Brain microvascular endothelial cell (primary cell): Measurements from ENCODE around the gene IKZF3.
"Not testable (repeated sequence)": the region's sequence is repeated elsewhere in the genome, so short reads cannot be mapped to it uniquely, and the experiment has no call there.

Experiments
- DNase-seq: peaks from one replicate; pipeline ENCODE4 v3.0.0-alpha.2; 2020
- H3K27ac ChIP-seq: fragments of 250-450 bp; sonication (Bioruptor Pico); 2 replicates; pipeline ENCODE4 v1.5.1; 2020; ENCODE audit warnings: mild to moderate bottlenecking, moderate library complexity
- H3K27me3 ChIP-seq: fragments of 250-450 bp; sonication (Bioruptor Pico); replicated peaks from 2 replicates; pipeline ENCODE4 v1.5.1; 2020; ENCODE audit warnings: mild to moderate bottlenecking
- H3K36me3 ChIP-seq: fragments of 250-450 bp; sonication (Bioruptor Pico); replicated peaks from 2 replicates; pipeline ENCODE4 v1.5.1; 2020; ENCODE audit warnings: mild to moderate bottlenecking
- H3K4me3 ChIP-seq: 2 replicates; pipeline ENCODE4 v1.5.1; 2011; ENCODE audit warnings: low read depth, mild to moderate bottlenecking, control low read depth, low read length, moderate library complexity
- in situ Hi-C: cut with HindIII; loops from 2 replicates; pipeline ENCODE4 v1.10.0; 2017; ENCODE audit warnings: low sequenced_read_pairs, low pct_ligation_motif_present
- TF ChIP-seq, protein P1 (sequence below): IDR thresholded peaks from 2 replicates; pipeline ENCODE4 v1.5.1; 2011; ENCODE audit warnings: low read depth, mild to moderate bottlenecking, moderate library complexity, low read length, control low read depth, inconsistent platforms; ENCODE audit errors: missing control alignments

Gene IKZF3

DNA sequence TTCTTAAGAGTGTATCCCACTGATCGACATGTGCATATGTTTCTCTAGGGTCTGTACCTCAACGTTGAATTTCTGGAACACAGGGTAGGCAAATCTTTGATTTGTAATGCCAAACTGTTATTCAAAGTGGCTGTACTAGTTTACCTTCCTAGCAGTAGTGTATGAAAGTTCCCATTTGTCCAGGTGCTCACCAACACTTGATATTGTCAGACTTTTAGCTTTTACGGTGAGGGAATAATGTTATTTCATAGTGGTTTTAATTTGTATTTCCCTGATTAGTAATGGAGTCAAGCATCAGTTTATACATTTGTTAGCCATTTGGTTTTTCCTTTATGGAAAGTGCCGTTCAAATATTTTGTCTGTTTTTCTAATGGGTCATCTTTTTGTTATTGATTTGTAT, 34.0 kb upstream of the IKZF3 start:
- H3K36me3 ChIP-seq = no peaks in the 10 kb centered on the region
- no peaks in the 10 kb centered on the region for H3K27me3 ChIP-seq
- no peak for DNase-seq
- in situ Hi-C loops = no loop called here
- TF ChIP-seq, protein P1, sequence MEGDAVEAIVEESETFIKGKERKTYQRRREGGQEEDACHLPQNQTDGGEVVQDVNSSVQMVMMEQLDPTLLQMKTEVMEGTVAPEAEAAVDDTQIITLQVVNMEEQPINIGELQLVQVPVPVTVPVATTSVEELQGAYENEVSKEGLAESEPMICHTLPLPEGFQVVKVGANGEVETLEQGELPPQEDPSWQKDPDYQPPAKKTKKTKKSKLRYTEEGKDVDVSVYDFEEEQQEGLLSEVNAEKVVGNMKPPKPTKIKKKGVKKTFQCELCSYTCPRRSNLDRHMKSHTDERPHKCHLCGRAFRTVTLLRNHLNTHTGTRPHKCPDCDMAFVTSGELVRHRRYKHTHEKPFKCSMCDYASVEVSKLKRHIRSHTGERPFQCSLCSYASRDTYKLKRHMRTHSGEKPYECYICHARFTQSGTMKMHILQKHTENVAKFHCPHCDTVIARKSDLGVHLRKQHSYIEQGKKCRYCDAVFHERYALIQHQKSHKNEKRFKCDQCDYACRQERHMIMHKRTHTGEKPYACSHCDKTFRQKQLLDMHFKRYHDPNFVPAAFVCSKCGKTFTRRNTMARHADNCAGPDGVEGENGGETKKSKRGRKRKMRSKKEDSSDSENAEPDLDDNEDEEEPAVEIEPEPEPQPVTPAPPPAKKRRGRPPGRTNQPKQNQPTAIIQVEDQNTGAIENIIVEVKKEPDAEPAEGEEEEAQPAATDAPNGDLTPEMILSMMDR = no peak
- H3K27ac ChIP-seq = no peak overlapping the region
- H3K4me3 ChIP-seq = no peak overlapping the region

DNA sequence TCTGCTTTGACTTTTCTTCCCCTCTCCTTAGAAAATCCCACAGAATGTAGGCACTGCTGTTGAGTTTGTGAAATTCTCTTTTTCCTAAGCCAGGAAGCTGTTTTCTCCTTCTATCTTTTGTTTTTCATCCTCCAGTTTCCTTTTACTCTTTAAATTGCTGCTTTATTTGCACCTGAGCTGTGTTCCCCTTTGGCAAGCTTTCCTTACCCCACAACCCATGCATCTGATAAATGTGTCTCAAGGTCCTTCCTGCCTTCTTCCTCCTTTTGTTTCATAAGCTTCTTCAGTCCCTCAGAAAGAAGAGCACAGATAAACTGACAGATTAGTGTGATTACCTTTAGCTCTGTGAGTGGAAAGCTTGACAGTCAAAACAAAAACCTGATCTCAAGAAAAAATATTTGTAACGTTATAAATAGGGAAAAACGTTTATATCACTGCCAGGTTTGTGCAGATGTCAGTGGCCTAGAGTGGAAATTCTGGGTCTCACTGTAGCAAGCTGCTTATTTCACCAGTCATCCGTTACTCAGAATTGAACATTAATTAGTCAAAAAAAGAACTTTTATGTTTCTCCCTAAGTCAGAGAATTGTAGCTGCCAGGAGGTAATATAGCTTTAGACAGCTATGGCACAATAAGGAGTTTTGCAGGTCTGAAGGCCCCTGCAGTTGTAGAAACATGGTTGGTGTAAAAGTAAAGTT, 30.7 kb upstream of the IKZF3 start:
- in situ Hi-C loops = no loop called here
- H3K27me3 ChIP-seq = peaks cover 3% of the 10 kb centered on the region
- no peak for DNase-seq

DNA sequence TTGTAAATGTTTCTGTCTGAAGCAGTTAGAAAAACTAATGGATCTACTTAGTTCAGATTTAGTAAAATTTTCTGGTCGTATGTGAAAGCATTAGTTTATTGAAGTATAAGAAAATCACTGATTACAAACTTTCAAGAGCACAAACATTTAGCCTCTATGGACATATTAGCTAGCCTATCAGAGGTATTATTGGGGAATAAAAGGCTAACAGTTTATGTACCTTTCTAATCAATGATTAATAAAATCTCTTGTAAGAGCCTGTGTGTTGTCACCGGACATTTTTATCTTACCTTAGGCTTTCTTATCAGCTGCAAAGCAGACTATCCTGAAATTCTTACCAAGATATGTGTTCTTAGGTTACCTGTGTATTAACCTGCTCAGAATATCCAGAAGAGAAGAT, 25.1 kb upstream of the IKZF3 start:
- no peaks in the 10 kb centered on the region for H3K36me3 ChIP-seq
- peaks cover 5% of the 10 kb centered on the region for H3K27me3 ChIP-seq
- no peak for DNase-seq
- TF ChIP-seq, protein P1 = no peak
- H3K4me3 ChIP-seq = no peak overlapping the region
- in situ Hi-C loops = no loop called here
- no peak overlapping the region for H3K27ac ChIP-seq

More for the DNA sequence above, 30.7 kb upstream of the IKZF3 start:
- H3K27ac ChIP-seq = no peak overlapping the region
- no peaks in the 10 kb centered on the region for H3K36me3 ChIP-seq
- TF ChIP-seq, protein P1 = no peak
- no peak overlapping the region for H3K4me3 ChIP-seq

DNA sequence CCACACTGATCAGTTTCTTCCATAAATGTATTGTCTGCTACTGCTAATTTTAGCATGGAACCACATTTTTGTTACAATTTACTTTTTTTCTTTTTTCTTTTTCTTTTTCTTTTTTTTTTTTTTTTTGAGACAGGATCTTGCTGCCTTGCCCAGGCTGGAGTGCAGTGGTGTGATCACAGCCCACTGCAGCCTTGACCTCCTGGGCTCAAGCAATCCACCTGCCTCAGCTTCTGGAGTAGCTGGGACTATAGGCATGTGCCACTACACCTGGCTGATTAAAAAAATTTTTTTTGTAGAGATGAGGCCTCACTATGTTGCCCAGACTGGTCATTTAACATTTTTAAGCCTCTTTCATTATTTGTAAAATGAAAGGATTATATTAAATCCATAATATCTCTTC, 23.0 kb upstream of the IKZF3 start:
- DNase-seq = no peak
- H3K36me3 ChIP-seq = no peaks in the 10 kb centered on the region
- no peak overlapping the region for H3K27ac ChIP-seq
- TF ChIP-seq, protein P1 = no peak
- H3K4me3 ChIP-seq = no peak overlapping the region
- peaks cover 3% of the 10 kb centered on the region for H3K27me3 ChIP-seq
- in situ Hi-C loops = no loop called here

DNA sequence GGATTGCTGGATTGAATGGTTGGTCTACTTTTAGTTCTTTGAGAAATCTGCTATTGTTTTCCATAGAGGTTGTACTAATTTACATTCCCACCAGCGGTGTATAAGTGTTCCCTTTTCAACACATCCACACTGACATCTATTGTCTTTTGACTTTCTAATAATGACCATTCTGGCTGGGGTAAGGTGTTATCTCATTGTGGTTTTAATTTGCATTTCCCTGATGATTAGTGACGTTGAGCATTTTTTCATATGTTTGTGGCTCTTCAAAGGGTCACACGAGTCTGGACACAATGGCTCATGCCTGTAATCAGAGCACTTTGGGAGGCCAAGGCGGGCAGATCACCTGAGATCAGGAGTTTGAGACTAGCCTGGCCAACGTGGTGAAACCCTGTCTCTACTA, 22.0 kb upstream of the IKZF3 start:
- H3K27ac ChIP-seq, H3K27me3 ChIP-seq, in situ Hi-C loops: not testable (repeated sequence)

DNA sequence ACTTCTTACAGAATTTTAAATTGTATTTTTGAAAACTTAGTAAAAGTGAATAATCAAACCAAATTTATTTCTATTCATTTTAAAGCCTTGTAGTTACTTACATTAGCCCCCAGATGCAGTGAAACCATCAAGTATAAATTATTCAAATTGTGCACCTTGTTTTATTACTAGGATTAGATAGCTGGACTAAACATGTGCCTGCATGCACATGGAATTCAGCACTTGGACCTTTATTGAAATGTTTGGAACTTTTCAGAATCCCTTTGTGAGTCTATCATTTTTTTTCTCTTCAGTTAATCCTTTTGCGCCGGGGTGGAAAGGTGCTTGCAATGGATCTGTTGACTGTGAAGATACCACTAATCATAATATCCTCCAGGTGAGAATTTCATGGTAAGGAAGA, 8.6 kb upstream of the IKZF3 start:
- no peak overlapping the region for H3K4me3 ChIP-seq
- H3K27ac ChIP-seq = no peak overlapping the region
- no peaks in the 10 kb centered on the region for H3K36me3 ChIP-seq
- peaks cover 5% of the 10 kb centered on the region for H3K27me3 ChIP-seq
- TF ChIP-seq, protein P1 = no peak
- in situ Hi-C loops = no loop called here
- DNase-seq = no peak

More for the DNA sequence above, 22.0 kb upstream of the IKZF3 start:
- not testable (repeated sequence) for DNase-seq, H3K4me3 ChIP-seq, H3K36me3 ChIP-seq
